GM12864 (cell line): ENCODE data around the gene TMEM9B.

Experiments used
- DNase-seq: peaks from one replicate; pipeline ENCODE4 v3.0.0-alpha.2; 2011; ENCODE audit warnings: low read depth
- H3K4me3 ChIP-seq: 2 replicates; pipeline ENCODE4 v1.5.1; 2011; ENCODE audit warnings: mild to moderate bottlenecking, low read depth, low read length, control low read depth
- CTCF ChIP-seq: IDR thresholded peaks from 2 replicates; pipeline ENCODE4 v1.5.1; 2011; ENCODE audit warnings: low read depth, mild to moderate bottlenecking, moderate library complexity, low read length, control low read depth, inconsistent platforms; ENCODE audit errors: missing control alignments

Gene TMEM9B

GRCh38 chr11:8971924-8972316, 7.7 kb upstream of the TMEM9B start:
- DNase-seq: no peak
- TF ChIP-seq CTCF: no peak
- no peak overlapping the region for H3K4me3 ChIP-seq

- H3K4me3 ChIP-seq: no peak overlapping the region
- no peak for DNase-seq
- TF ChIP-seq CTCF: no peak
Measured at GRCh38 chr11:8971196-8971923, 7.1 kb upstream of the TMEM9B start.

- H3K4me3 ChIP-seq: no peak overlapping the region
- no peak for TF ChIP-seq CTCF
- DNase-seq: no peak
Measured at GRCh38 chr11:8967184-8967583, 2.9 kb upstream of the TMEM9B start.

GRCh38 chr11:8963569-8964323, 496 bp downstream of the TMEM9B start:
- DNase-seq: peak; percentile 55
- H3K4me3 ChIP-seq: peak overlapping the region; percentile 81
- no peak for TF ChIP-seq CTCF

- H3K4me3 ChIP-seq: peak overlapping the region; percentile 81
- no peak for DNase-seq
- TF ChIP-seq CTCF: no peak
Measured at GRCh38 chr11:8962841-8963240, 1.4 kb downstream of the TMEM9B start.

- no peak for TF ChIP-seq CTCF
- H3K4me3 ChIP-seq: no peak overlapping the region
- no peak for DNase-seq
Measured at GRCh38 chr11:8961401-8961800, 2.8 kb downstream of the TMEM9B start.
